22Rv1 (cell line): ENCODE results near the gene LRRC10B.

Experiments used
- ZFX ChIP-seq: fragments of 450-650 bp; IDR thresholded peaks from 2 replicates; pipeline ENCODE4 v1.6.1; 2017; ENCODE audit warnings: antibody characterized with exemption, borderline replicate concordance
- TF ChIP-seq, protein P1 (sequence below): fragments of 450-650 bp; IDR thresholded peaks from 2 replicates; pipeline ENCODE4 v1.5.1; 2017; ENCODE audit warnings: mild to moderate bottlenecking

DNA sequence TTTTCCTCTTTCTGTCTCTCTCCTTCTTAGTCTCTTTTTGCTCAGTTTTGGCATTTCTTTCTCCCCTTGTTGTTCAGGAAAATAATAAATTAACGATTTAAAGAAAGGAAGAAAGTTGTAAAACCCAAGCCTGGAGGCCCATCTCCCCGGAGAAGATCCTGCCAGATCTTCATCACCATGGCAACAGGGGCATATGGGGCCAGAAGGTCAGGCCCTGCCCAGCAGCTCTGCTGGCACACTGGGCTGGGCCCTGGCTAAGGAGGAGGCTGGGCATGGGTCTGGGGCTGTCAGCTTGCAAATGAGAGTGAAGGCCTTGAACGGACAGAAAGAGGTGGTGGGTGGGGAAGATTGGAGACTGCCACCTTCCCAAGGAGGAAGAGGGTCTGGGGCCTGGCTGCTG, 2.8 kb downstream of the LRRC10B start:
- TF ChIP-seq, protein P1, sequence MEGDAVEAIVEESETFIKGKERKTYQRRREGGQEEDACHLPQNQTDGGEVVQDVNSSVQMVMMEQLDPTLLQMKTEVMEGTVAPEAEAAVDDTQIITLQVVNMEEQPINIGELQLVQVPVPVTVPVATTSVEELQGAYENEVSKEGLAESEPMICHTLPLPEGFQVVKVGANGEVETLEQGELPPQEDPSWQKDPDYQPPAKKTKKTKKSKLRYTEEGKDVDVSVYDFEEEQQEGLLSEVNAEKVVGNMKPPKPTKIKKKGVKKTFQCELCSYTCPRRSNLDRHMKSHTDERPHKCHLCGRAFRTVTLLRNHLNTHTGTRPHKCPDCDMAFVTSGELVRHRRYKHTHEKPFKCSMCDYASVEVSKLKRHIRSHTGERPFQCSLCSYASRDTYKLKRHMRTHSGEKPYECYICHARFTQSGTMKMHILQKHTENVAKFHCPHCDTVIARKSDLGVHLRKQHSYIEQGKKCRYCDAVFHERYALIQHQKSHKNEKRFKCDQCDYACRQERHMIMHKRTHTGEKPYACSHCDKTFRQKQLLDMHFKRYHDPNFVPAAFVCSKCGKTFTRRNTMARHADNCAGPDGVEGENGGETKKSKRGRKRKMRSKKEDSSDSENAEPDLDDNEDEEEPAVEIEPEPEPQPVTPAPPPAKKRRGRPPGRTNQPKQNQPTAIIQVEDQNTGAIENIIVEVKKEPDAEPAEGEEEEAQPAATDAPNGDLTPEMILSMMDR = no peak
- TF ChIP-seq ZFX = no peak
